ENCODE measurements around the gene SUCNR1.
"Not testable (repeated sequence)": the region's sequence is repeated elsewhere in the genome, so short reads cannot be mapped to it uniquely, and the experiment has no call there.

The SUCNR1 gene

DNA sequence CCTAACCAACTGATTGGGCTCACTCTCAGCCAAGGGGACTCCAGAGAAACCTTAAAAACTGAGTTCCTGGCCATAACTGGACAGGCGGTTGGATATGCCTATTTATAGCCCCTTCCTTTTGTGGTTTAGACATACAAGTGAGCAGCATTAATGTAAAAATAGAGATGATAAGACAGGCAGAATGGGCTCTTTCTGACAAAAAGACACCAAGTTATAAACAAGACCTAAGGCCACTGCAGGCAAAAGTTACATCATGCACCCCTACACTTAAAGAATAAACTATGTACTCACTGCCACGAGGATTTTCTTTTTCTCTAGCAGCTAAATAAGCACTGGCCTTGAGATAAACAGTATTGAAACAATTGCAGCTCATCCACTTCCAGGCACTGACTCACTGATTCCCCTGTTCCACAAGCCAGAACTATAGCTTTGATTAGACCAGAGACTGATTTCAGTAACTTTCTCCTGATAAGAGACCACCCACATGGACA is 30.1 kb downstream of the SUCNR1 start:
- DNase-seq, result no peak

DNA sequence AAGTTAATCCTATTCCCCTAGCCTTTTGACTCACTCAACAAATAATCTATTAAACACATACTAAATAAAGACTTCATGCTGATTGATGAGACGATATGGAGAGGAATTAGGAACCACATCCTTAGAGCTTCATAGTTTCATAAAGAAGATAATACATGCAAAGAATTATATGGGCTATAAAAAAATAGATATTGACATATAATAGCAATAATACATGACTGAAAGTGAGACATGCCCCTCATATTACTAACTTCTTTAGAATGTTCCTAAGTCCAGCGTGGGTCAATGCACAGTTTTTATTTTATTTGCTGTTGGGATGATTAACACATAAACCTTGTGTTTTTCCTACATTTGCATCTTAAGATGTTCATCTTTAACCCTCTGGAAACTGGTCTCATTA is 32.2 kb downstream of the SUCNR1 start:
- DNase-seq, result no peak

DNA sequence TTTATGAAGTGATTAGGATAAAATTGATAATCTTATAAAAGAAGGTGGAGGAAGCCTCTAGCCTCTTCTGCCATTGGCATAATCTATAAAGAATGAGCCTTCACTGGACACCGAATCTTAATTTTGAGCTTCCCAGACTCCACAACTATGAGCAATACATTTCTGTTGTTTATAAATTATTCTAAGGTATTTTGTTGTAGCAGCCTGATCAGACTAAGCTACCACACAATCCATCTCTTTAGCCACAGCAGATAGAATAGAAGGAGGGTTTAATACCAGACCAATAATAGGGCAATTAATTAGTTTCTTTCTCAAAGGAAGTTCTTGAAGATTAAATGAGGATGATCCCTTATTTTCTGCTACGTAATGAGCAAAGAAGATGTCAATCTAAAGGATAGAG is 33.3 kb downstream of the SUCNR1 start:
- no peak for DNase-seq

DNA sequence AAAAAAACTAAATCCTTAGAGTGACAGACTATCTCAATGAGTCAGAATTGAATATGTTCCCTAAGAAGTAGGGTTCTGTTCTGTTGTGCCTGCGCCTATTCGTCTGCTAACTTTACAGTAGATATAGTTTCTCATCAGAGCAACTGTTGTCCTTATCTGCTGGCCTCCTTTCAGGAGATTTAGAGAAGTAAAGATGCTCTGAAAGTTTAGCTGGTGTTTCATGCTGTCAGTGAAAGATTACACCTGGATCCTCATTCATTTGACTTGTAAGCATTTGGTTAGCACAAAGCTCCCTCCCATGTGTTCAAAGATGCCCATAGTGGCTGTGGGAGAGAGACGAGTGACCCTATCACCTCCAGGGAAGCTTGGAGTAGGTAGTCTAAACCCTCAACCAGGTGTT is 35.0 kb downstream of the SUCNR1 start:
- no peak for DNase-seq

DNA sequence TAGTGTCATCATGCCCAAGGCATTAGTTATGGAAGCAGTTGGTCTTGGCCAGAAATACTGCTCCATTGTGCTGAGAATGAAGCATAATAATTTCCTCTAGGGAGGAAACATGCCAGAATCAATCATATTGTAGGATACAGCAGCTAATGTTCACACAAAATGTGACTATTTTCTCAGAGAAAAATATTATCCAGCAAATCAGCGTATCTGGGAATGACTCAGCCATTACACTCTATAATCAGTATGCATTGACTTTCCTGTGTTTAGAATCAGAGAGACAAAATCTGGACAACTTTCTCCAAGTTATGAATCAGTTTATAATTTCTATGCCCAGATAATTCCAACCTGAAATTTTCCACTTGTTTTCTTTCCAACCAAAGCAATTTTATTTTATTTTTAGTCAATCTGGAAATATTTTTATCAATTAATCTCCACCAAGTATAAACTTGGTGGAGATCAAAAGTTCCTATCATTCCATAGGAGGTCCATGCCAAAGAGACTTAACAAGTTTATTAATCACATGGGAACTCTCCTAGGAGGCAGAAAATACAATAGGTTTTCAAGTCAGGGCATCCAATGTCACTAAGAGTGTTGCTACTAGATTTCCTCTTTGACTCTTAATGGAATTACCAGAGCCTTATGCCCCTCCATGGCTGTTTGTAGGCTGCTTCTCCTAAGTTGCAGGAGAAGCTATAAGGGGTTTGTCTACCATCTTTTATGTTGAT is 36.4 kb downstream of the SUCNR1 start:
- DNase-seq, result no peak

DNA sequence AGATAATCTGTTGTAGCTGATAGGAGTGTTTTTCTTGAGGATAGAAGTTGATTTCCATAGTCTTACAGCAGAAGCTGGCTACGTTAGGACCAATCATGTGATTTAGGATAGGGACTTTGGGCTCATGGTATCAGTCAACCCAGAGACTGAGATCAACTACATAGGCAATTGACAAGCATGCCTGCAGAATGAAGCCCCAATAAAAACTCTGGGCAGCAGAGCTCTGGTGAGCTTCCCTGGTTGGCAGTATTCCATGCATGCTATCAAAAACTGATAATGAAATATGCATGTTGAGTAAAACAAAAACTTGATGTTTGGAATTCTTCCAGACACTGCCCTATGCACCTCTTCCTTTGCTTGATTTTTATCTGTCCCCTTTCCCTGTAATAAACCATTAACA is 38.0 kb downstream of the SUCNR1 start:
- DNase-seq, result no peak

DNA sequence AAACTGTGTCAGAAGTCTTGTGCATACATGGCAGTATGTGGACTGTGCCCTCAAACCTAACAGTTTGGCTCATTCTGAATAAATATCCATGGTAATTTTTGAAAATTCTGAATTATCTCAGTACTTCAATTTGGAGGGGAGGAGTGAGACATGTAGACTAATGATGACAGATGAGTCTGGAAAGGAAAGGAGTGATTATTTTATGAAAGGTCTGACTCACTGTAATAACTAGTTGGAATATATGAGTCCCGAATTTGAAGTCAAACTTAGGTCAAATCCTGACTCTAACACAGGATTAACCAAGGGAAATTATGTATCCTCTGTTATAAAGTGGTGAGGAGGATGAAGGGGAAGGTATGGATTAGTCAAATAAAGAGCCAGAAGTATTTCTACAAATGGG is 38.6 kb downstream of the SUCNR1 start:
- DNase-seq, result no peak

DNA sequence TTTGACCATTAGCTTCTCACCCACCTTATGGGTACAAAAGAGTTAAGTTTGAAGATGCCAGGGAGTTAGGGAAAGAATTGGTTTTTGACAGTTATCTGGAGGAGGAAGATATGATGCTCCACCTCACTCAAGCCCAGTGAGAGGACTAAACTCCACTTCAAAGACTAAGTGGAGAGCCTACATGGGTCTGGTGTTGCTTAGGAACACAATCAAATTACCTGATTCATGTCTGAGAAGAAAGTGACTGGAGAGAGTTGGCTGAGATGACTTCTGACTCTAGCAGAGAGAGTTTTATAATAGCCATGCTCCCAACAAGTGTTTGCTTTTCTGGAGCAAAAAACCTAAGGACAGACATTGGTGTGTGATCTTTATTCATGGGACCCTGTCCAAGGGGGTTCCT is 43.3 kb downstream of the SUCNR1 start:
- no peak for DNase-seq

DNA sequence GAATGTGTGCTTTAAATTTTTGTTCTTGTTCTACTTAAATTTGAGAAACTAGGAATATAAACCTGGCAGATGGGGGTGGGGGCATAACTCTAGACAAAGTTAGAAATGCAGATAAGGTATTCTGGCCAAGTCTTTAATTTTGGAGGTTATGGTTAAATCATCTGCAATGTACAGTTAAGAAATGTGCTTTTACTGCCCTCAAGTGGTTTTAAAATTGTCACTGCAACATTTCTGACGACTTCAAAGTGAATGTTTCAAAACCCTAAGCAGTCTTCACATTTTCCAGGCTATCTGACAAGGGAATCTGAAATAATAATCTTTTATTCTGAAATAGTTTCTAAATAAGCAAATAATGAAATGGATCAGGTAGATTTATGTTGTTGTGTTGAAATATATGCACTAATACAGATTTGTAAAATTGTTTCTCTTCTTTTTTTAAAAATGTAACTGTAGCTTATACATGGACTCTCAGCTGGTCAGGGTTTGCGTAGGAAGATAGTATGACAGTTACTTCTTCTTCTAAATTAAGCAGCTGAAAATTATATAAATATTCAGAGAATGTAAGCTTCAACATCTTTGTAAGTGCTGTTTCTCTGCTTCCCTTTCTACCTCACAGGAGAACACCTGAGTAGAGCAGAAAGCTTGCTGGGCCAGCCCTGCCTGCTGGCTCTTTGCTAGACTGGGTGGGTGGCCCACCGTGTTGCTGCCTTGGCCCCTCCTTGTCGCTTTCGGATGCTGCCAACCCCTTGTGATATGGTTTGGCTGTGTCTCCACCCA is 45.0 kb downstream of the SUCNR1 start:
- peak in 1 of 2 donors; percentile 37 for DNase-seq

DNA sequence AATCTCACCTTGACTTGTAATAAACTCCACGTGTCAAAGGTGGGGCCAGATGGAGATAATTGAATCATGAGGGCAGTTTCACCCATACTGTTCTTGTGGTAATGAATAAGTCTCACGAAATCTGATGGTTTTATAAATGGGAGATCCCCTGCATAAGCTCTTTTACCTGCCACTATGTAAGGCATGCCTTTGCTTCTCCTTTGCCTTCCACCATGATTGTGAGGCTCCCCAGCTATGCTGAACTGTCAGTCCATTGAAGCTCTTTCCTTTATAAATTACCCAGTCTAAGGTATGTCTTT is 45.5 kb downstream of the SUCNR1 start:
- no peak for DNase-seq

DNA sequence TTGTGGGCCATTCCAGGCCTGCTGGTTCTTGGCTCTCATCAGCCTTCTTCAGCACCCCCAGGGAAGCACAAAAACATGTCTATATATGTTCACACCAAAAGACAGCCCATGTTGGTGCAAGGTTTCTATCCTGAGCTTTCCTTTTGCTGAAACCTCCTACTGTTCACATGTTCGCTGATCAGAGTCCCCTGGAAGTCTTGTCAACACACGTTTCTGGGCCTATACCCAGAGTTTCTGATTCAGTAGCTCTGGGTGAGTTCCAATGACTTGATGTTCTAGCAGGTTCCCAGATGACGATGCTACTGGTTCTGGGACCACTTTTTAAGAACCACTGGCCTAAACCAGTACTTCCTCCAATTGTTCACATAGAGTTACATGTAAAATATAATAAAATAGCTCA is 46.0 kb downstream of the SUCNR1 start:
- DNase-seq, result no peak

DNA sequence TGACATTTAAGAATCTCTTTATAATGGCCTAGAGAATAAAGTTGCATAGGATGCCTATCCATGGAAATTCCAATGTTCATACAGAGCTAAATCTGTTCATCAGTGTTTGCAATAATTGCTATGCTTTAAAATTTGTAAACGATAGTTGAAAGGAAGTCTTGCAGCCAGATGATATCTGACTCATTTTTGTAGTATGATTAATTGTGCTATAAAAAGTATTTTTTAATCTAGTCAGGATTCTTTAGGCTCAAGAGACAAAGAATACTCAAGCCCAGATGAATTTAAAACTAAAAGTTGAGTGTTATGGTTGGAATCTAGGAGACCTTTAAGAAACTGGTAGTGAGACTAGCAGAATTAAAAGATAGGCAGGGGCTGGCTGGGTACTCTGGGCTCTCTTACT is 50.5 kb downstream of the SUCNR1 start:
- no peak for DNase-seq

DNA sequence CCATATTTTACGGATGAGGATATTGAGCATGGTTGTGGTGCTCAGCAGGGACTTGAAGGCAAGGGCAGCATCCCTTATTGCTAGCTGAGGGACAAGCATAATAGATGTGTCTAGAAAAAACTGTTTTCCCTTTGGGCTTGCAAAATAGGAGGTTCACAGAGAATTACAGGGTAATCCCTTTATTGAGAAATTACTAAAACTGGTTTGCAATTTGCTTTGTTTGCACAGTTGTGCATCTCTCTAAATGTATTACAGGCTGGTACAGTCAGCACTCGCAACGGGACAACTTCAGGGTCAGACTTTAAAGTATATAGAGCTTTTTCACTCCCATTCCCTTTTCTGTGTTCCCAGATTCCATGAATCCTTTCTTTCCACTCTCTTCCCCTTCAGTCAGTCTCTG is 51.3 kb downstream of the SUCNR1 start:
- no peak for DNase-seq

DNA sequence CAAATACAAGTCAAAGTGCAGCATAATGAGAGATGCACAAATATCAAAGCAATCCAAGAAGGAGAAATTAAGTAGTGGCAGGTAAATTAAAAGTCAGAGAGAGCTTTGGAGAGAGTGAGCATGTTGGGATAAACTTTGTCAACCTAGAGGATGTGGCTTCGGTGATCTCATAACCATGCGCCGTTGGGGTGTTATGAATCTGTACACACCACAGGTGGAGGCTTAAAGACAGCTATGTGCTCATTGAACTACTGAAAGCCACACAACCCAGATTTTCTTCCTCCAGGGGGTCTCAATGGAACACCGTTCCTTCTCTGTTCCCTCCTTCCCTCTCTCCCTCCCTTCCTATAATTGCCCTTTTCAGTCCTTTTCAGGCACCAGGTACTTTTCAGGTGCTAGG is 52.0 kb downstream of the SUCNR1 start:
- DNase-seq, result no peak

DNA sequence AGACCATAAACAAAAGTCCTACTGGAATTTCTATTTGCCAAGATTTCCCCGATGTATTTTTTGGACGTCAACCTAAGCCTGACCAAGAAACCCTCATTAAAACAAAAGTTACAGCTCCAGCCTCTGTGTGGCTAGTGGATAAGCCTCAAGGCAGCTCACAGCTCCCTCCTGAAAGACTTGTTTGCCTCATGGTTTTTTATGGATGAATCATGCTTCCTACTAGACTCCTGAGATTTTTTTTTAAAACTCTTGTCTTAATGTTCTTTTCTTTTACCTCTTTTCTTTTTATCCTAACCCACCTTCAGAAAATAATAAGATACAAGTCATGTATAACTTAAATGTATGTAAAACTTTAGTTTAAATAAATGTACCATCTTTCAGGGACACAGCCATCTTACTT is 52.4 kb downstream of the SUCNR1 start:
- no peak for DNase-seq

DNA sequence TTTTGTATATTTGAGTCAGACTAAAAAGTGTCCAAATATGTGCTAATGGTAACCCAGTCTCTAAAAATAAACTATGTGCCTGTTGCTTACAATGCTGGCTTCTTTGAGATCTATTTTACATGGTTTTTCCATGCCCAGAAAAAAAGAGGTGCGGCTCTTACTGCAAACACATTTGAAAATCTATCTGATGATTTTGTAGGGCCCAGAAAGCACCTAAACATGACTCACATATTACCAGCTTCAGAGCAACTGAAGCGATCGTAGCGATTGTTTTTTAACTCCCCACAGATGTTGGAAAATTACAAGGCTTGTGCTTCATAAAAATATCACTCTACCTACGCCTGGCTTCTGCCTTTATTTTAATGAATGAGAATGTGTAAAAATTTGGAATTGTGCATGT is 53.5 kb downstream of the SUCNR1 start:
- DNase-seq, result no peak

DNA sequence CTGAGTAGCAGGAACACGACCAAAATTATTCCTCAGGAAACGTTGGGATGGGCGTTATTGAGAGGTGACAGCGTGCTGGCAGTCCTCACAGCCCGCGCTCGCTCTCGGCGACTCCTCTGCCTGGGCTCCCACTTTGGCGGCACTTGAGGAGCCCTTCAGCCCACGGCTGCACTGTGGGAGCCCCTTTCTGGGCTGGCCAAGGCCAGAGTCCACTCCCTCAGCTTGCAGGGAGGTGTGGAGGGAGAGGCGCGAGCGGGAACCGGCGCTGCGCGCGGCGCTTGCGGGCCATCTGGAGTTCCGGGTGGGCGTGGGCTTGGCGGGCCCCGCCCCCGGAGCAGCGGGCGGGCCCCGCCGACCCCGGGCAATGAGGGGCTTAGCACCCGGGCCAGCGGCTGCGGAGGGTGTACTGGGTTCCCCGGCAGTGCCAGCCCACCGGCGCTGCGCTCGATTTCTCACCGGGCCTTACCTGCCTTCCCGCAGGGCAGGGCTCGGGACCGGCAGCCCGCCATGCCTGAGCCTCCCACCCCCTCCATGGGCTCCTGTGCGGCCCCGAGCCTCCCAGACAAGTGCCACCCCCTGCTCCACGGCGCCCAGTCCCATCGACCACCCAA is 54.6 kb downstream of the SUCNR1 start:
- not testable (repeated sequence) for DNase-seq

DNA sequence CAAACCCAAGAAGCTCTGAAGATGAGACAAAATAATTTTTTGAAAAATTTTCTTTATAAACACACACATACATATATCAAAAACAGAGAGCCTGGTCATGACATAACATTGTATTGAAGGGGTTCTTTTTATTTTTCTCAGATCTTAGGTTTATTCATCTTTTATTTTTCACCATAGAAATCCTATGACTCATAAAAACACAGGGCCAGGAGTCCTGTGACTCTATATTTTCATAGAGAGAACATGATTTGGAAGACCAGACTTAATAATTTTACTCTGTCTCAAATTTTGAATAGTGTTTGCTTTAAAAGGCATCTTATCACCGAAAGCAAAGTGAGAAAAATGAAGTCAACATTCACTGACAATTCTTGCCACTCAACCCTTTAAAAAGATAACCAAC is 57.7 kb downstream of the SUCNR1 start:
- no peak for DNase-seq

DNA sequence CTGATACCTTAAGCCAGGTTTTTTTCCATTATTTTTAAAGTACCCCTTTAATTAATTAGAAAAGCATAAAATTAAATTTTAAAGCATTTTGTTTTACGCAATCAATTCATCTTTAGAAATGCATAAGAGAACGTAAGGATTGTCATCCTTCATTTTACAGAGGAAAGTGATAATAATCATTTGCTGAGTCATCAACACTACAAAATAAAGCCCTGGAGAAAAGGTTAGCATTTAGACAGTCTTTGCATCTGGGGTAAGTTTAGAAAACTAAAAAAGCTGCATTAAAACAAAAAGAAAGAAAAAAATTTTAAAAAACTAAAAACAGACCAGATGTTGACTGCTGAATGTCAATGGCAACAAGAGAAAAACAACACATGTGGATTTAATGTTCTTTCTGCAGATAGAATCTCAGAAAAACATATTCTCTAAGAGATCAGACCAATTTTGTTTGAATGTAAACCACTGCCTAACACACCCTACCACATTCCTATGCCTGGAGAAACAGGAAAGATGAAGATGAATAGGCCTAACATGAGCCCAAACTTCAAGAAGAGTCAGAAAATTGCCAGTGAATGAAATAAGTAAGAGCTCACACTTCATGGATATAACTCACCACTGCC is 59.9 kb downstream of the SUCNR1 start:
- no peak for DNase-seq
